Fibroblast of skin of left biceps (primary cell): Measurements from ENCODE around the gene SPATA31C1.
"Not testable (repeated sequence)": the region's sequence is repeated elsewhere in the genome, so short reads cannot be mapped to it uniquely, and the experiment has no call there.

Source experiments
- DNase-seq, 2 experiments: peaks; one replicate each; pipeline ENCODE4 v3.0.0-alpha.2; 2013; ENCODE audit warnings: low read depth in 2 of 2

Gene SPATA31C1

DNA sequence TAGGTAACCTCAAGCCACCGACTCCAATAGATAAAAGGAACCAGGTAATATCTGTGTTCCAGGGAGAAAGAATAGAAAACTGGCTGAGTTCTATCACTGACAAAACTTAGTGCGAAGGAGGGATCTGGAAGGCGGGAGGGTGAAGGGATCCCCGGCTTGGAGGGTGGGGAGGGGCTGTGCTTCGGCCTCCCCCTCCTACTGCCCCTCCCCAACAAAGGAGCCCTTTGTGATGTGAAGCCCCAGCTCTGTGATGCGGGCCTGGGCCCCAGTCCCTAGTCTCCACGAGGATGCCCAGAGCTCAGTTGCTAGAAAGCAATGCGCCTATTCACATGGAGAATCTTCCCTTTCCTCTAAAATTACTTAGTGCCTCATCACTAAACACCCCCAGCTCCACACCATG, at the start of gene SPATA31C1:
Gene SPATA31C1, plus strand, starts transcription at position 301 of the 400 bp plus-strand sequence.
- DNase-seq, result not testable (repeated sequence)

GRCh38 chr9:87868175-87868574, 49.6 kb upstream of the SPATA31C1 start:
- no peak for DNase-seq

- DNase-seq, result no peak
These were observed 49.1 kb upstream of the SPATA31C1 start for GRCh38 chr9:87868635-87869034.

DNA sequence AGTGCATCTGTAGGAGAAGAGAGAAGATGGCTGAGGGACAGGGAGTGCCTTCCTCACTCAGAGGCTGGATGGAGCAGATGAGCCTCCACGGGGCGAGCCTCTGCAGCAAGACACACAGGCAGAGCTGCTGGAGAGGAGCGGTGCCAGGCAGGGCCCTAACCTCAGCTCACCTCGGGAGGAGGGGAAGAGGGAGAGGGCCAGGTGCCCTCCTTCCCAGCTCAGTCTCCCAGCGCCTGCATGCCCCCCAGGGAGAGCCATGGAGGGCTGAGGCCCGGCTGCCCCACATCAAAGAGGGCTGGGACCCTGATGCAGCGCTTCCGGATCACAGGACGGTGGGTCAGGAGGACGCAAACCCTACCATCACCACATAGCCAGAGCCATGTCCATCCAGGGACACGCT, 48.7 kb upstream of the SPATA31C1 start:
- no peak for DNase-seq

- no peak for DNase-seq
These were observed 46.2 kb upstream of the SPATA31C1 start for GRCh38 chr9:87871425-87872078.

DNA sequence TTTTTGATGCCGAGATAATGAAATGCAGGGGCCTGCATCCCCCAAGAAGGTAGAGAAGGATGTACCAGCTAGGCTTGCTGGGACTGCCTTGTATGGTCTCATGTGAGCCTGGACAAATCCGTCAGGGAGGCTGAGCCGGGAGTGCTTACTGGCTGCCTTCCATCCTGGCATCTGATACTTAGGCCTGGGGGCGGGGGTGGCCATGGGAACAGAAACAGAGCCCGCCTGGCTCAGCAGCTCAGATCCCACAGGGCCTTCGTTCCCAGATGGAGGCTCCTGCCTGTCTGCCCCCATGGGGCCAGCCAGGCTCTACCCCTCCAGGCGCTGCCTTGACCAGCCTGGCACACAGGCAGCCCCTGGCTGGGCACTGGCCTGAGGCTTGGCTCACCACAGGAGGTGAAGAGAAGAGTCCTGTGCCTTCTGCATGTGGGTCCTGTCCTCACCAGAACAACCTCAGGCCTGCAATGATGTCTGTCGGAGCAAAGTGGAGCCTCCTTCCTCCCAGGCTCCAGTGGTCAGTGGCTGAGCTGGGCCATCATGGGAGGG, 45.6 kb upstream of the SPATA31C1 start:
- no peak for DNase-seq

- DNase-seq, result no peak
These were observed 44.0 kb upstream of the SPATA31C1 start for GRCh38 chr9:87873607-87874303.

- no peak for DNase-seq
These were observed 43.5 kb upstream of the SPATA31C1 start for GRCh38 chr9:87874304-87874623.

- no peak for DNase-seq
These were observed 42.7 kb upstream of the SPATA31C1 start for GRCh38 chr9:87875060-87875459.

- no peak for DNase-seq
These were observed 41.8 kb upstream of the SPATA31C1 start for GRCh38 chr9:87875831-87876545.

DNA sequence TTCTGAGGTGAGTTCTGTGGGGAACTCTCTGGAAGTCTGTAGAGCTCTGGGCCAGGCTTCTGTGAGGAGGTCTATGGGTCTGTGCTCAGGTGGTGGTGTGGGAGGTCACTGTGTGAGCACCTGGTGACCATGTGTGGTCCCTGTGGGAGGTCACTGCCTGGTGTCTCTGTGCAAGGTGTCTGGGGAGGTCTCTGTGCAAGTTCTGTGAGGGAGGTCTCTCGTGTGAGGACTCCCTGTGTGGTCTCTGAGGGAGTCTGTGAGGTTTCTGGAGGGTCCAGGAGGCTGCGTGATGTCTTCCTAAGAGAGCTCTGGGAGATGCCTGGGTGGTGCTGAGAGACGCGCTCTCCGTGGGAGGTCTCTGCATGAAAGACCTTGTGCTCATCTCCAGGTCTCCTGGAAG, 41.1 kb upstream of the SPATA31C1 start:
- DNase-seq, result no peak

GRCh38 chr9:87878989-87879511, 38.7 kb upstream of the SPATA31C1 start:
- DNase-seq, result peak; percentile 39 to 40

DNA sequence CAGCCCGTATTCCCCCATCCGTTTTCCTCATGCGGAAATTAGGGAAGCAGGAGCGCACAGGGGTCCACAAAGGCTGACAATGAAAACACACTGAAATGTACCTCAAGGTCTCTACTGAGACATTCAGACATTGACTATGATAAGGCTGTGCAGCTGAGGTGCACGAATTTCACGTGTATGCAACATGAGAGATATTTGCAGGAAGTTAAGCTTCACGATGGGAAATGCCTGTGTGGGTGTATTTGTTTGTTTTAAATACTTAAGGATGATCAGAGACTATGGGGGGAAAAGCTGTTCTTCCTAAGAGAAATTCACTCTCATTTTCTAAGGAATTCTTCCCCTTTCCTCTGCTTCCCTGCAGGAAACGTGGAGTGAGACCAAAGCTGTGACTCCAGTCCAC, 37.6 kb upstream of the SPATA31C1 start:
- DNase-seq, result no peak

DNA sequence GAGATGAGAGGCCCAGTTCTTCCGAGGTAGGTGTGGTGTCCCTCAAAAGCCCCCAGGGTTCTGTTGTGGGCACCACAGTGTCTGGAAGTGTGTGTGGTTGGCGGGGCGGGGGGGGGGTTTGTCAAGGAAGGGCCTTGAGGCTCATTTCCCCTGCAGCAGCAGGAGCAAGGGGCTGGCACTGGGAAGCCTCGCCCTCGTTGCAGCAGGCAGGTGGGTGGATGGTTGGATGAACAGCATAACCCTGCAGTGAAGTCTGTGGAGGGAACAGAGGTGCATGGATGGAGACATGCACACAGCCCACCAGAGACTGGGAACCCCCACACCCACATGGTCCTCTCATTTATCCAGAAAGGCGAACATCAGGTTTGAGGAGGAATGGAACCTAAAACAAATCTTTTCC, 37.1 kb upstream of the SPATA31C1 start:
- no peak for DNase-seq

GRCh38 chr9:87882627-87883026, 35.1 kb upstream of the SPATA31C1 start, which contains the start of gene SPATA31E1:
Gene SPATA31E1, plus strand, starts transcription at chr9:87882877. Its CDS starts 15 bp downstream, at chr9:87882892.
- no peak for DNase-seq

- DNase-seq, result no peak
These were observed 34.5 kb upstream of the SPATA31C1 start for GRCh38 chr9:87883274-87883673.

DNA sequence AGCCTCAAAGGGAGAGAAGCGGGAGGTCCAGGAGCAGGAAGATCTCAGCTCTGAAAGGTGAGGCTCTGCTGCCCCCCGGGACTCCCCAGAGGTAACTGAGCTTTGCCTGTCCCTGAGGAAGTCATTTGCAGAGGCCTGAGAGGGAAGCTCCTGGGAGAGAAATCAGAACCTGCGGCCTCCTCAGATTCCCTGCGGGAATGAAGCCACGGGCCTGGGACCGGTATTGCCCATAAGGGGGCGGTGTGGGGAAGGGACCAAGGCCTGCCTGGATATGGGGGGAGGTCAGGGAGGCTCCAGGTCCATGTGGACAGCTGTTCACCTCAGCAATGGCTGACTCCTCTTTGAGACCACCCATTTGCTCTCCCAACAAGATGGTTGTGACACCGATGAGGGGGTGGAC, 33.8 kb upstream of the SPATA31C1 start:
- DNase-seq, result no peak

- no peak for DNase-seq
These were observed 32.9 kb upstream of the SPATA31C1 start for GRCh38 chr9:87884578-87885459.

DNA sequence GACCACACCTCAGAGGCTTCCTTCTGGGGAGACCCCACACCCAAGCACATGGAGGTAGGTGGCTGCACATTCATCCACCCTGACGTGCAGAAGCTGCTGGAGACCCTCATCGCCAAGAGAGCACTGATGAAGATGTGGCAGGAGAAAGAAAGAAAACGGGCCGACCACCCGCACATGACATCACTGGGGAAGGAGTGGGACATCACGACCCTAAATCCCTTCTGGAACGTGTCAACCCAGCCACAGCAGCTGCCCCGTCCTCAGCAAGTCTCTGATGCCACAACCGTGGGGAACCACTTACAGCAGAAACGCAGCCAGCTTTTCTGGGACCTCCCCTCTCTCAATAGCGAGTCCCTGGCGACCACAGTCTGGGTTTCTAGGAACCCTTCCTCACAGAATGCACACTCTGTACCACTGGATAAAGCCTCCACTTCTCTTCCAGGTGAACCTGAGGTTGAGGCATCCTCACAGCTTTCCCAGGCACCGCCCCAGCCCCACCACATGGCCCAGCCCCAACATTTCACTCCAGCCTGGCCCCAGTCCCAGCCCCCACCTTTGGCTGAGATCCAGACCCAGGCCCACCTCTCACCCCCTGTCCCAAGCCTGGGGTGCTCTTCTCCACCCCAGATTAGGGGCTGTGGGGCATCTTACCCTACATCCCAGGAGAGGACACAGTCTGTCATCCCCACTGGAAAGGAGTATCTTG, 32.1 kb upstream of the SPATA31C1 start:
- no peak for DNase-seq

- DNase-seq, result no peak
These were observed 31.4 kb upstream of the SPATA31C1 start for GRCh38 chr9:87886210-87886932.
